Suprapubic skin (tissue), 4 donors: Measurements from ENCODE around the gene ACSL5. TPM values are rescaled to one million over a fixed set of nuclear protein-coding genes. Genes with fewer than 3 reads are reported as not detected.

Source experiments
- DNase-seq, 2 donors: peaks; one replicate each; pipeline ENCODE4 v3.0.0-alpha.2; 2019; ENCODE audit warnings: low spot score in 2 of 2
- H3K27ac ChIP-seq: fragments of 200-600 bp; sonication (generic); one replicate; pipeline ENCODE4 v1.5.1; 2019
- H3K27me3 ChIP-seq: fragments of 200-600 bp; sonication (generic); one replicate; pipeline ENCODE4 v1.5.1; 2019
- H3K36me3 ChIP-seq: fragments of 200-600 bp; sonication (generic); one replicate; pipeline ENCODE4 v1.5.1; 2019
- H3K4me1 ChIP-seq: fragments of 200-600 bp; sonication (generic); one replicate; pipeline ENCODE4 v1.5.1; 2019
- H3K4me3 ChIP-seq: fragments of 200-600 bp; sonication (generic); one replicate; pipeline ENCODE4 v1.5.1; 2019; ENCODE audit warnings: mild to moderate bottlenecking
- H3K9me3 ChIP-seq: fragments of 200-600 bp; sonication (generic); one replicate; pipeline ENCODE4 v1.5.1; 2019
- CTCF ChIP-seq, 2 donors: fragments of 200-600 bp in 1 of 2; fragments of 450-650 bp in 1 of 2; sonication (generic) in 1 of 2; IDR thresholded peaks; one replicate each; pipeline ENCODE4 v1.5.1; 2016 to 2019; ENCODE audit warnings: antibody characterized with exemption in 2 of 2, mild to moderate bottlenecking in 1 of 2, moderate library complexity in 1 of 2
- EP300 ChIP-seq: sonication (generic); formaldehyde crosslinking; IDR thresholded peaks from one replicate; pipeline ENCODE4 v1.6.1; 2017; ENCODE audit warnings: antibody characterized with exemption
- POLR2A ChIP-seq, 2 donors: fragments of 450-650 bp; IDR thresholded peaks; one replicate each; pipeline ENCODE4 v1.6.1; 2017; ENCODE audit warnings: antibody characterized with exemption in 2 of 2, mild to moderate bottlenecking in 2 of 2, moderate library complexity in 2 of 2
- POLR2AphosphoS5 ChIP-seq, 3 donors: sonication (generic); formaldehyde crosslinking; IDR thresholded peaks; one replicate each; pipeline ENCODE4 v1.6.1; 2017; ENCODE audit warnings: antibody characterized with exemption in 3 of 3
- WGBS: methylation state at CpG from one replicate; pipeline ENCODE4 v1.1.5; 2018; 5-methylcytosine and 5-hydroxymethylcytosine counted together
- total RNA-seq, 4 donors: library from RNA; depleted of rRNA; stranded (reverse); fragments of >200 nt; gene quantifications; one replicate each; pipeline ENCODE4 v1.1.0, GENCODE V29; 2016

The ACSL5 gene
- total RNA-seq, 4 donors from 2014 or later: 3.8 to 6.5 (median 5.0) TPM

GRCh38 chr10:112446055-112446854 is 72.3 kb downstream of the ACSL5 start:
- Histone ChIP-seq H3K4me3 (peak overlapping the region; percentile 91), H3K27ac (peak overlapping the region; percentile 90), H3K4me1 (peaks cover 40% of the 10 kb centered on the region), H3K9me3 (no peaks in the 10 kb centered on the region), H3K27me3 (no peaks in the 10 kb centered on the region), H3K36me3 (peaks cover 36% of the 10 kb centered on the region)
- DNase-seq: no peak
- TF ChIP-seq EP300 (no peak), POLR2AphosphoS5 (IDR thresholded peaks at IDR 0.05) (no peak), CTCF (IDR thresholded peaks at IDR 0.05) (peak in 1 of 2 donors; percentile 25), POLR2A (IDR thresholded peaks at IDR 0.05) (no peak)
- 2% methylated on average over 20 of the region's 20 CpGs for WGBS

GRCh38 chr10:112446855-112447619 is 73.1 kb downstream of the ACSL5 start, which contains the start of the genes VTI1A and ZDHHC6:
VTI1A (plus strand) TSS chr10:112447215; CDS start chr10:112447374, 159 bp downstream.
ZDHHC6 (minus strand) TSS chr10:112446914; CDS start chr10:112445436, 1,478 bp downstream.
- WGBS: 0% methylated on average over 36 of the region's 59 CpGs
- Histone ChIP-seq H3K9me3 (no peaks in the 10 kb centered on the region), H3K4me3 (peak within 1 kb of the TSS; percentile 91), H3K27me3 (no peaks in the 10 kb centered on the region), H3K27ac (peak within 1 kb of the TSS; percentile 90), H3K36me3 (peaks cover 28% of the 10 kb centered on the region), H3K4me1 (peaks cover 40% of the 10 kb centered on the region)
- peak; percentile 91 to 92 for DNase-seq
- peak in 2 of 3 donors; percentile 34 to 56 for TF ChIP-seq POLR2AphosphoS5 (IDR thresholded peaks at IDR 0.05)
- no peak for TF ChIP-seq CTCF (IDR thresholded peaks at IDR 0.05)
- peak in 1 of 2 donors; percentile 54 for TF ChIP-seq POLR2A (IDR thresholded peaks at IDR 0.05)

GRCh38 chr10:112447620-112447928 is 73.7 kb downstream of the ACSL5 start:
- no peaks in the 10 kb centered on the region for H3K9me3 ChIP-seq
- peak overlapping the region; percentile 90 for H3K27ac ChIP-seq
- no peak for TF ChIP-seq EP300
- no peak for TF ChIP-seq CTCF (IDR thresholded peaks at IDR 0.05)
- no peak for TF ChIP-seq POLR2AphosphoS5 (IDR thresholded peaks at IDR 0.05)
- TF ChIP-seq POLR2A (IDR thresholded peaks at IDR 0.05): no peak
- peaks cover 23% of the 10 kb centered on the region for H3K36me3 ChIP-seq
- WGBS: 1% methylated on average over 10 of the region's 10 CpGs
- no peak for DNase-seq
- H3K27me3 ChIP-seq: no peaks in the 10 kb centered on the region
- H3K4me3 ChIP-seq: peak overlapping the region; percentile 91
- H3K4me1 ChIP-seq: peaks cover 40% of the 10 kb centered on the region

DNA sequence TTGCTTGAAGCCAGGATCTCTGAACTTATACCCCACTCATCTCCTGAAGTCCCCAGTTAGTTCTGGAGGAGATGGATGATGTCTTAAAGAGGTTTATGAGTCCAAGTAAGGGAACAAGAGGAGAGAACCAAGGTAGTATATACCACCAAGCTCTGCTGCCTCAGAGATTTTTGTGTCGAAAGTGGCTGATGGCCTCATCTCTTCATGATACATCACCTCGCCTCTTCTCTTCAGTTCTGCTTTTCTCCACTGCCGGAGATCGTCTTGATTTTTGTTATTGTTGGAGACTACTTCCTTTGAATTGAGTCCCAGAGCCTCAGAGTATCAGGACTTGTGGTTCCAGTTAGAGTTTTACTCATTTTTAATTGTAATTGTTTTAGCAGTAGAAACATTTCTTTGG is 75.0 kb downstream of the ACSL5 start:
- Histone ChIP-seq H3K27me3 (no peaks in the 10 kb centered on the region), H3K4me1 (peaks cover 37% of the 10 kb centered on the region), H3K27ac (no peak overlapping the region), H3K36me3 (peaks cover 11% of the 10 kb centered on the region), H3K4me3 (no peak overlapping the region), H3K9me3 (no peaks in the 10 kb centered on the region)
- TF ChIP-seq POLR2A (IDR thresholded peaks at IDR 0.05): no peak
- no peak for TF ChIP-seq EP300
- TF ChIP-seq CTCF (IDR thresholded peaks at IDR 0.05): no peak
- TF ChIP-seq POLR2AphosphoS5 (IDR thresholded peaks at IDR 0.05): no peak
- DNase-seq: no peak
- 66% methylated on average over 4 of the region's 4 CpGs for WGBS
